GM19023 (cell line): Measurements from ENCODE around the gene ITGAX.

ENCODE experiments used
- ATAC-seq: cut with Tn5 transposase; IDR thresholded peaks from one replicate; pipeline ENCODE4 v1.9.1; 2021; ENCODE audit warnings: mild to moderate bottlenecking, moderate library complexity; ENCODE audit not compliant: unreplicated experiment

The ITGAX gene

DNA sequence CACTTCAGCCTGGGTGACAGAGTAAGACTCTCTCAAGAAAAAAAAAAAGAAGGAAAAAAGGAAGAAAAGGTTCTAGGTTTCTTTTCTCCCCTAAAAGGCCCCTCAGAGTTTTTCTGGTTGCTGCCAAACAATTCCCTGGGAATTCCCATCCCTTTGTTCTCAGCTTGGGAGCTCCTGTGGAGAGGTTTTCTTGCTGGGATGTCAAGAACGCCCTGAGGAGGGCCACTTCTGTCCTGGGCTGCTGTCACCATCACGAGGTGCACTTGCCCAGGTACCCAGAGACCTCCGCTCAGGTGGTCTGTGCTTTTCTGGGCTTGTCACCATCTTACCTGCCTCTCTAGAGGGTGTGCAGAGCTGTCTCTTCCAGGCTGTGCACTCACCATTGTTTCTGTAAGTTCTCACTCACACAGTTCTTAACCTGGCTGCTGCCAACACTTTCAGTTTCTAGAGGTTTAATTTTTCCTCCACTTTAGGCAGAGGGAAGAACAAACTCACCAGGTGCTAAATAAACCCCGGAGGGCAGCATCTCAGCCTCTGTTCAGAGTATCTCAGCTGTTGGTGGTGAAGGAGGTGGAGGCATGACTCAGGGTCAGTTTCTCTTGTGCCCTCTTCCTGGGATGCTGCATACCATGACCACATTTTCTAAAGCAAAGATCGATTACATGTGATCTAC is 75.5 kb downstream of the ITGAX start:
- ATAC-seq = no peak
